T follicular helper cell (primary cell): ENCODE data around the gene ZNF423.

ENCODE experiments used
- DNase-seq: peaks from one replicate; pipeline ENCODE4 v3.0.0-alpha.2; 2020; ENCODE audit warnings: low read depth

ZNF423 gene

GRCh38 chr16:49869731-49870130 is 13.8 kb upstream of the ZNF423 start:
- no peak for DNase-seq

DNA sequence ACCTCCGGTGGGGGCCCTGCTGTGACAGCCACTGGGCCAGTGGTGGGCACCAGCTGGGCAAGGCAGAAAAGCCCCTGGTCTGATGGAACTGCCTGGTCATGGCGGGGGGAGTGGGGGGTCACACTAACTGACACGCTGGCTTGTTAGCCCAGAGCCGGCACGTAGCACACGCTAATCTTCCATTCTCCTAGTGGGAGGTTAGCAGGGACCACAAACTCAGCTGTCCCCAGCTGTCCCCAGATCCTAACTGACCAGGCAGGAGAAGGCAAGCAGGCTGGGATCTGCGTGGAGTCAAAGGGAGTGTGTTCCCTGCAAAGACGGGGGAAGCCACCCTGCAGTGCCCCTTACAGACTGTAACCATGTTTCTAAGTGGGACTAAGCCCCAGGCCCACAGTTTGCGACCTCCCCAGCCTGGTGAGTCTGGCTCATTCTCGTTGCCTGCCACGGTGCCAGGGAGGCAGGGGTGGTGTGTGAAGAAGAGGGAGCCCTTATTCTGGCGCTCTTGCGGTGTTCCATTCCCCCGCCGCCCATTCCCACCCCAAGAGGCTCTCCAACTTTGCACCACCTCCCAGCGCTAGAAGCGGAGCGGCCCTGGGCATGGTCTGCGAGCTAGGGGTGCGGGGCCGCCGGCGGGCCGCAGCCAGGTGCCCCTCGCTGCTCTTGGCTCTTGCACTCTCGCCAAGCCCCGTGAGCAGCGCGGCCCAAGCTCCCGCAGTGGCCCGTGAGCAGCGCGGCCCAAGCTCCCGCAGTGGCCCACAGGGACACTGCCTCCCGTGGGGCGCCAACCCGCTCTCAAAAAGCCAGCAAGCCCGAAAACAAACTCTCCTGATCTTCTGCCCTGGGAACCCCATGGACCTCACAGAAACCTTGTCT is 12.1 kb upstream of the ZNF423 start:
- DNase-seq, result no peak

- no peak for DNase-seq
Measured at GRCh38 chr16:49867234-49867633, 11.3 kb upstream of the ZNF423 start.

DNA sequence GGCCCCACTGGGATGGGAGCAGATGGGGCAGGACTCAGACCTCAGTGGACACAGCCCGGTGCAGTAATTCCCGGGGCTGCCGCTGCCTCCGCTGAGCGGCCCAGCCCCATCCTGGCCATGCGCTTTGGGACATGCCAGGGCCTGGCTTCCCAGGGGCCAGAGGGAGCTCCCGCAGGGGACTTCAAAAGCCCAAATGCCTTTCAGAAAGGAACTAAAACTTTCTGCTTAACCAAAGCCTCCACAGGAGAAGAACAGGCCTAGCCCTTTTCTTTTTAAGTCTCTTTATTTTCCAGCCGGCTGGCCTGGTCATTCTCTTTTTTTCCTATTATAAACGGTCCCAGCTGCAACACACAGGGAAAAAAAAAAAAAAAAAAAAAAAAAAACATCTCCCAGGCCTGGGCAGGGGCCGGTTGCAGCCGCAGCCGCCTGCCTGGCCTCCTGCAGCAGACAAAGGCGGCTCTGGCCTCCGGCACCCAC is 10.7 kb upstream of the ZNF423 start:
- DNase-seq, result no peak

- DNase-seq, result no peak
Measured at GRCh38 chr16:49862694-49863093, 6.8 kb upstream of the ZNF423 start.

DNA sequence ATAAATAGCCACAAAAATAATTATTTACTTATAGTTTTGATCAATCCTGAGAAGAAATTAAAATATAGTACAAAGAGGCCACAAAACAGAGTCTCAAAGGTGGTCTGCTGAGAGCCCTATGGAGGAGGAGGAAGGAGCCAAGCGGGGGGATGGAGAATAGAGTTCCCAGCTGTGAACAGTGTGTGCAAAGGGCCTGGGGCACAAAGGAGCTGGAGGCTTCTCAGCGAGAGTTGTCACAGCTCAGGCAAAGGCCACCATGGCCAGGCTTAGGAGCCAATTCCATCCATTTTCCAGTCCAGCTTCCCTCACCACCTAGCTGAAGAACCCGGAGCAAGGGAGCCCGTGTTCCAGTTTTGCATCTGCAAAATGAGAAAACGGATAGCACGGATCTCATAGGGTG is 5.4 kb upstream of the ZNF423 start:
- no peak for DNase-seq

DNA sequence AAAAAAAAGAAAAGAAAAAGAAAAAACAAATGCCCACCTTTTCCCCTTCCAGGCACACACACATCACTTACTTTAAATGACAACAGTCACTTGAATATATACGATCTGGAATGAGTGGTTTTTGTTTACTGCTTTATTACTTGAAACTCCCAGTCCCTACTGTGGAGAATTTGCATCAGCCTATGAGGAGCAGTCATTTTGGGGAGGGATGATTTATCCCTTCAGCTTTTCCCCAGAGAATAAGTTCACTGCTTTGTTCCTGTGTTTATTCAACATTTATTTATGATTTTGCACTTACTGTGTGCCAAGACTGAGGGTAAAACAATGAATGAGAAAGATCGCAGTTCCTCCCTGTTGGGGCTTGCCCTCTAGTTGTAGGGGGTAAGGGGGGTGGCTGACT is 4.7 kb upstream of the ZNF423 start:
- no peak for DNase-seq

- DNase-seq, result no peak
Measured at GRCh38 chr16:49859125-49859811, 3.4 kb upstream of the ZNF423 start.

GRCh38 chr16:49858200-49859124 is 2.5 kb upstream of the ZNF423 start:
- DNase-seq, result no peak

GRCh38 chr16:49857423-49858181 is 1.7 kb upstream of the ZNF423 start:
- DNase-seq, result peak; percentile 26

DNA sequence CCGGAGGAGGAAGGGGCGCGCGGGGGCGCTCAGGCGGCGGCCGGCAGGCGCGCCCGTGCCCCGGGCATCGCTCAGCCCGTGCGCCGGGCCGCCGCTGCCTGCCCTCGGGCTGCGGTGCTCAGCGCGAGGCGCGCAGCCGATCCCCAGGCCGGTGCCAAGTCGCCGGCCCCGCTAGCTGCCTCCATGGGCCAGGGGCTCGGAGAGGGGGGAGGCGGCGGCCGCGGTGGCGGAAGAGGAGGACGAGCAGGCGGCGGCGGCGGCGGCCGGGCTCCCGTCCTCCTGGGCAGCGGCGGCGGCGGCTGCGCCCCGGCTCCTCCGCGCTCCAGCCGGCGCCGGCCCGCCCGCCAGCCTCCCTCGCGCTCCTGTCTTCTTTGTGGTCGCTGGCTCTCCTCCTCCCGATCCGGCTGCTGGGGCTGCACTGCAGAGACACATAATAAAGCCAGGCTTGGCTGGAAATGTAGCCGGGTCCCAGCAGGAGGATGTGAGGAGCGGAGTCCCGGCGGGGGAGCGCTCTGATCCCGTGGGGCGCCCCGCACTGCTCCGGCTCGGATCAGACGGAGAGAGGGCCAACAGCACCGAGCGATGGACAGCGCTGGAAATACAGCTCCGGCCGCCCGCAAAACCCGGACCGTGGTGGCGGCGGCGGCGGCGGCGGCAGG is 889 bp upstream of the ZNF423 start:
- no peak for DNase-seq

GRCh38 chr16:49855280-49855821 is 561 bp downstream of the ZNF423 start:
- DNase-seq, result peak; percentile 42

DNA sequence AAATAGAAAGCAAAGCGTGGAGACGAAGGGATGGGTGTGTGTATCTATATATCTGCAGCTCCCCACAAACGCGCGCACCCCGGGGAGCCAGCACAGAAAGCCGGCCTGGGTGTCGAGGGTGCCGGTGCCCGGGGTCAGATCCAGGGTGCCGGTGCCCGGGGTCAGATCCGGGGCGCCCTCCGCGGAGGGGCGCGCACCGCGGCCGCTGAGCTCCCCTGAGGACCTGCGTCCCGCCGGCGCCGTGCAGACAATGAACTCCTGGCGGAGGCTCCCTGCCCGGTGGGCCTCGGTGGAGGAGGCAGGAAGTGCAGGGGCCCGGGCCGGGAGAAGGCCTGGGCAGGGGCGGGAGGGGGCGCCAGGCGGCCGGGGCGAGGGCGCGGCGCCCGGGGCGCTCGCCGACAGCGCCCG is 1.1 kb downstream of the ZNF423 start:
- DNase-seq, result no peak

DNA sequence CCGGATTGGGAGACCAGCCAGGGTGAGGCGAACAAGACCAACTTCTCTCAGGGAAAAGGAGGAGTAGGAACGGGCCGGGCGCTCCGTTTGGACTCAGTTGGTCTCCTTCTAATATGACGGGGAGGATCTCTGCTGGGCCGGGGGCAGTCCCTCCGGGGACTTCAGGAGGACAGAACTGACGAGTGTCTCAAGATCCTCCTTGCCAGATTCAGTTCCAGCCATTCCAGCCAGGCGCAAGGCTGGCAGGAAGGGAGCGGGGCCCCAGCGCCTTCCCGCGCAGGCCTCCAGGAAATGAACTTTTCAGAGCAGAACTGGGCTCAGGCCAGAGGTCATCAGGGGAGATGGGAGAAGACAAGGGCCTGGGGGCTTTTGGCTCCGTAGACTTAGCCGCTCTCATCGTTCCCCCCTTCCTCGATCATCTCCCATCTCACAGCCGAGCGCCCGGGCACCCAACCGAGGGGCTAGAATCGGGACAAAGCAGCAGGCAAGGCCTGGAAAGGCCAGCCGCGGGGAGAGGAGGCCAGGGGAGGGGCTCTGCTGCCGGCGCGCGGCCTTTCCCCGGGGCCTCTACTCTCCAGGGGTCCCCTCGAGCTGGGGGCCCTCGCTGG is 1.6 kb downstream of the ZNF423 start:
- DNase-seq, result no peak

DNA sequence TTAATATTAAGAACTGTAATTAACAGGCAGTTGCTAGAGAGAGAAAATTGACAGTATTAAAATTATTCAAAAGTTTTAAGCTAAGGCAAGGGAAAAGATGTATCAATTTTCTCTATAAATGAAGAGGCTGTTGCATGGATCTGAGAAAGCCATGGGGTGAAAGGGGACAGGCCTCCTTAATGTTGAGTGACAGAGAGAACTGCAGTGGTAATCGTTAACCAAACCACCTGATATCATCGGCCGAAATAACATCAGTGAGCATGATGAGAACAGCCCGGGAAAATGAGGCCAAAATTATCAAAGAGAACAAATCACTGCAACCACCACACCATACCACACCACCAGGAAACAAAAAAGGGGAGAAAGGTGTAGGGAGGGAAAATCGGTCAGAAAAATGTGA is 3.6 kb downstream of the ZNF423 start:
- no peak for DNase-seq

DNA sequence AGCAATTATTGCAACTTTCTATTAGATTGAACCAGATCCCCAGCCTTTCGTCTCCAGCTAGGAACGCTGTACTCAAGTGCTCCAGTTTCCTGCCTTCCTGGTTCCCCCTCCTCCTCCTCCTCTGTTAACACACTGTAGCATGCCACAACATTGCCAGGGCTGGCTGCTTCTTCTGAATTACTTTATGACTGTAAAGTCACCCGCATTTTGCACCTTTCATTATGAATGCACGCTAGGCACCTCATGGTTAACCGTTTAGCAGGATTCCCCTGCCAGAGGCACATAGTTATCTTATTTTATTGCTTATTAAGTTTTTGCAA is 4.5 kb downstream of the ZNF423 start:
- no peak for DNase-seq

DNA sequence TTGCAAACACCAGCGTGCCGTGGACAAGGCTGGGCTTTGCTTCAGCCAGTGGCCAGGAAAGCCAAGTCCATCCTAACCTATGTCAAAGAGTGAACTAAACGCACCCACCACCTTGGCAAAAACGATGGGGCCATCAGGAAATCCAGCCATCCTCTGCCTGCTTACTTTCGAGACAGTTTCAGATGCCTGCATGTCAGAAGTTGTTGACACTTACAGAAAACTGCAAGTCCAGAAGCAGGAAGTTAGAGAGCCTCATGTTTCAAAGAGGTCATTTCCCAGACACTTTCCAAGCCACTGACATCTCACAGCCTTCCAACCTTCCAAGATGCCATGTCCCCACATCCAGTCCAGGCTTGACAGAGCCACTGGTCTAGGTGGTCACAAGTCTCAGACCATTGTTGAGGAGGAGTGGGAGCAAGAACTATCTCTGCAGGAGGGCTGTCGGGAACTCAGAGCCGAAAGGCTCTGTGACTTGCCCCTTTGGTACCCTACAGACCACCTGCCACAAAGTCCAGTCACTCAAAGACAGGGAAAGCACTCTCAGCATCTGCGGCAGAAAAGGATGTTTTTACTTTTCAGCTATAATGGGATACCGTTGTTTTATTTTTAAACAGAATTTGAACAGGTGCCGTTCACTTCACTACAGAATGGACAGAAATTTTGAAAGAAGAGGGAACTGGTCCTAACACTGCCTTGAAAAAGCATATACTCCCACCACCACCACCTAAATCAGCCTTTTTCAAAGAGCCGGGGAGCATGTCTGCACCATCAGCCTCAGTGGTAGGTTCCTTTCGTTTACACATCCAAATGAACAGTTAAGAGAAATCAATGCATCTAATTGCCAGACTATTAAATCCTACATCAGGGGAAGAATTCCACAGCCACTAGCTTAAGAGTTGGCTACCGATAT is 5.1 kb downstream of the ZNF423 start:
- no peak for DNase-seq

- no peak for DNase-seq
Measured at GRCh38 chr16:49849754-49850108, 6.2 kb downstream of the ZNF423 start.

DNA sequence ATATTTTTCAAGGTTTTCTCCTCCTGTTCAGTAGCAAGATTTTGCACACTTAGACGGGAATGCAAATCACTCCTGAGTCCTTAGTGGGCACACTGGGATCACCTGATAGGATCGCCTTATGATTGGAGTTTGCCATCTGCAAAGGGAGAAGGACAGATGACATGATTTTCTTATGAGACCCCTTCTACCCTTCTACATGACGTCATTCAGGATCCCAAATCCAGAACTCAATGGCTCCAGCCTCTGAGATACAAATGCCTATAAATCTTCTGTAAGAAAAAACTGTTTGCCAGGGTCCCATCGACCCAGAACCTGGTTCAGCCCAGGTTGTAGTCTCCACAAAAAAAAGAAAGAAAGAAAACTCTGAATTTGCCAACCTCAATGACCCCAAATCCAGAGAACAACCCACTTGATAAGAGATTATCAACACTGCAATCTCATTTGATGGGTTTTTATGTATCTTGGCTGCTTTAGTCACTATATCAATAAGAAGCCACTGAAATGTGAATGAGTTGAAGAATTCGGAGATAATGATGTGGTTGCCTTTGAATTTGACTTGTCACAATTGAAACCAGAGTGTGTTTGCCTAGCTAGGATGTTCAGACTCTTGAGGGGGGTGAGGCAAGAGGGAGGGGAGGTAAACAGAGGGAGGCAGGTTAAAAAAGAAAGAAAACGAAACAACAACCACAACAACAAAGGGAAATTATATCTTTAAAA is 6.7 kb downstream of the ZNF423 start:
- no peak for DNase-seq
